ENCODE measurements around the gene PRKCH.

Gene PRKCH

DNA sequence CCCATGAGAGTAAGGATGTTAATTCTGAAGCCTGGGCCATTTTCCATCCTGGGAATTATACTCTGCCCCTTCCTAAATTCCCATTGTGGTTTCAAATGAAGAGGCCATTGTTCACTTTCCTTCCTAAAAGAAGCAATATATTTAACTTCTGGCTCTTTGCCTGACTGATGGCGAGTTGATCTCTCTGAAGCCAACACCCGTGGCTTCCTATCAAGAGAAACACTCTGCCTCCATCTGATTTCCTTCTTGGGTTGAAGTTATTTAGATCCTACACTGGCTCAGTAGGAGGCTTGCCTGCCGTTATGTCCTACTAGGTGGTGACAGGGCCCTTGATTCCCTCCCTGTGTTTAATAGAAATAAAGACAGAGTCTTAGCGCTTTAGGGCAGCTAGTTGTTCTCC lies 97.4 kb downstream of the PRKCH start:
- Mint-ChIP-seq H3K4me3 (no peak overlapping the region), H3K27ac (peak overlapping the region; percentile 90), H3K27me3 (no peaks in the 10 kb centered on the region), H3K9me3 (no peaks in the 10 kb centered on the region), H3K4me1 (ENCODE audit: low read depth) (no peaks in the 10 kb centered on the region), H3K36me3 (ENCODE audit: low read depth) (peaks cover 44% of the 10 kb centered on the region)

DNA sequence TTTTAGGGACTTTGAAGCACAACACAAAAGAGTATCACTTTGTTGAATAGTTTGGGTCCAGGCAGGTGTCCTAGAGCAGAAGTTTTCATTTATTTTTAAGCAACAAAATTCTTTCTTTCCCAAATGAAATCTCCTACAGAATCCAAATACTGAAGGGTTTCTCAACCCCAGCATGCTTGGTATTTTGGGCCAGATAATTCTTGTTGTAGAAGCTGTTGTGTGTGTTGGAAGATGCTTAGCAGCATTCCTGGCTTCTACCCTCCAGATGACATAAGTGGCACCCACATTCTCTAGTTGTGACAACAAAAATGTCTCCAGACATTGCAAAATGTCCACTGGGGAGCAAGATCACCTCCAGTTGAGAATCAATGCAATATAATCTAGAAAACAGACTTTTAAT lies 97.8 kb downstream of the PRKCH start:
- no peaks in the 10 kb centered on the region for H3K9me3 Mint-ChIP-seq
- no peaks in the 10 kb centered on the region for H3K27me3 Mint-ChIP-seq
- H3K36me3 Mint-ChIP-seq (ENCODE audit: low read depth) = peaks cover 49% of the 10 kb centered on the region
- peak overlapping the region; percentile 6 for H3K4me3 Mint-ChIP-seq
- H3K4me1 Mint-ChIP-seq (ENCODE audit: low read depth) = no peaks in the 10 kb centered on the region
- peak overlapping the region; percentile 90 for H3K27ac Mint-ChIP-seq

GRCh38 chr14:61420326-61420725 lies 98.9 kb downstream of the PRKCH start:
- Mint-ChIP-seq H3K27ac (peak overlapping the region; percentile 90), H3K4me3 (peak overlapping the region; percentile 58), H3K36me3 (ENCODE audit: low read depth) (peaks cover 57% of the 10 kb centered on the region), H3K9me3 (no peaks in the 10 kb centered on the region), H3K27me3 (no peaks in the 10 kb centered on the region), H3K4me1 (ENCODE audit: low read depth) (peaks cover 4% of the 10 kb centered on the region)

- H3K4me3 Mint-ChIP-seq = no peak overlapping the region
- H3K36me3 Mint-ChIP-seq (ENCODE audit: low read depth) = peaks cover 63% of the 10 kb centered on the region
- peak overlapping the region; percentile 90 for H3K27ac Mint-ChIP-seq
- peaks cover 4% of the 10 kb centered on the region for H3K9me3 Mint-ChIP-seq
- H3K4me1 Mint-ChIP-seq (ENCODE audit: low read depth) = peaks cover 14% of the 10 kb centered on the region
- H3K27me3 Mint-ChIP-seq = no peaks in the 10 kb centered on the region
Observed at GRCh38 chr14:61421212-61421923, 100.0 kb downstream of the PRKCH start.

DNA sequence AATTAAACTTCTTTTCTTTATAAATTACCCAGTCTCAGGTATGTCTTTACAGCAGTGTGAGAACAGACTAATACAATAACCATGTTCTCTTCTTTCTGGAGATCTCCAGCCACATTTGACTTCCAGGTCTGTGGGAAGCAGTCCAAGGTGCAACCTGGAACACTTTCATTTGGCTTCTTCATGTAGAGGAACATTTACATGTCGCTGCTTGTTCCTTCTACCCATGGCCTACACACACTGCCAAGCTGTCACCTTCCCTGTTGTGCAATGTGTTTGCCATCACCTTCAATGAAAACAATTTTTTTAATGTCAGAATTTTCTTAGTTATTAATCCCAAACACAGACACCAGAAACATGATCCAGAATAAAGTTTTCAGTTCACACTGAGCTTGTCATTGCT lies 104.7 kb downstream of the PRKCH start:
- H3K27ac Mint-ChIP-seq = peak overlapping the region; percentile 83
- peaks cover 60% of the 10 kb centered on the region for H3K4me1 Mint-ChIP-seq (ENCODE audit: low read depth)
- peaks cover 4% of the 10 kb centered on the region for H3K9me3 Mint-ChIP-seq
- H3K27me3 Mint-ChIP-seq = no peaks in the 10 kb centered on the region
- peaks cover 72% of the 10 kb centered on the region for H3K36me3 Mint-ChIP-seq (ENCODE audit: low read depth)
- no peak overlapping the region for H3K4me3 Mint-ChIP-seq

DNA sequence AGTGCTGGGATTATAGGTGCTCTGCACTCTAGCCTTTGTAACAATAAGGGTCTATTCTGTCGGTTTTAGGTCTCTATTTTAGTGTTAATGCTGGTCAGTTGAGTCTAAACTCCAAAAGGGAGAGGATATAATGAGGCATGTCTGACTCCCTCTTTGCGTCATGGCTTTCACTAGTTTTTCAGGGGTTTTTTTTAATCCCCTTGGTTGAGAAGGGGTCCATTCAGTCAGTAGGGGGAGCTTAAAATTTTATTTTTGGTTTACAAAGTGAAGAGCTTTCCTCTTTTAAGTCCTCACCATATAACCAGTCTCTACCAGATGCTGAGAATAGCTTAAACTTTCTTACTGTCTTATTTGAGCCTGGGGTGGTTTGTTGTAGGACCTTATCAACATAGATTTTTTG lies 106.9 kb downstream of the PRKCH start:
- H3K36me3 Mint-ChIP-seq (ENCODE audit: low read depth) = peaks cover 64% of the 10 kb centered on the region
- H3K27ac Mint-ChIP-seq = peak overlapping the region; percentile 69
- H3K4me1 Mint-ChIP-seq (ENCODE audit: low read depth) = peaks cover 82% of the 10 kb centered on the region

GRCh38 chr14:61429316-61429715 lies 107.9 kb downstream of the PRKCH start:
- Mint-ChIP-seq H3K9me3 (peaks cover 4% of the 10 kb centered on the region), H3K36me3 (ENCODE audit: low read depth) (peaks cover 62% of the 10 kb centered on the region), H3K27me3 (no peaks in the 10 kb centered on the region), H3K4me3 (peak overlapping the region; percentile 4), H3K27ac (peak overlapping the region; percentile 69), H3K4me1 (ENCODE audit: low read depth) (peaks cover 93% of the 10 kb centered on the region)

More for the DNA sequence above, 106.9 kb downstream of the PRKCH start:
- Mint-ChIP-seq H3K27me3 (no peaks in the 10 kb centered on the region), H3K4me3 (no peak overlapping the region), H3K9me3 (peaks cover 4% of the 10 kb centered on the region)

DNA sequence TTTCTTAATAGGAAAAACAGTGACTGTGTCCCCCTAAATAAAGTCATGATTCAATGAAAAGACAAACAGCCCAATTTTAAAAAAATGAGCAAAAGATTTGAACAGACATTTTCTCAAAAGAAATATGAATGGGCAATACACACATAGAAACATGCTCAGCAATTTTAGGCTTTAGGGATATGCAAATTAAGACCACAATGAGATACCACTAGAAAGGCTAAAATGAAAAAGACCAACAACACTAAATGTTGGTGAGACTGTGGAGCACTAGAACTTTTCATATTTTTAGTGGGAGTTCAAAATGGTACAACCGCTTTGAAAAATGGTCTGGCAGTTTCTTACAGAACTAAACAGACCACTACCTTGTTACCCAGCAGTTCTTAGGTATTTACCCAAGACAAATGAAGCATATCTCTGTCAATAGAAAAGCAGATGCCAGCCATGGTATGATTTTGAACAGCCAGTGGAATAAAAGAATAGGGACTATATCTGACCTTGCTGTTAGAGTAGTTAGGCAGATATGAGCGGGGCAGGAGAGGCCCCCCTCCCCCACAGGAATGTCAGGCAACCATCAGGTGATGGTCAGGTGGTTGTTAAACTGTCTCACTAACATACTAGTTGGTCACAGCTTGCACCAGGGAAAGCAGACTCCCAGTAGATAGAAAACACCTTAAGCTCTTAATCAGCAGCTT lies 108.8 kb downstream of the PRKCH start:
- H3K27me3 Mint-ChIP-seq = no peaks in the 10 kb centered on the region
- peaks cover 4% of the 10 kb centered on the region for H3K9me3 Mint-ChIP-seq
- peaks cover 61% of the 10 kb centered on the region for H3K36me3 Mint-ChIP-seq (ENCODE audit: low read depth)
- peaks cover 98% of the 10 kb centered on the region for H3K4me1 Mint-ChIP-seq (ENCODE audit: low read depth)
- H3K4me3 Mint-ChIP-seq = peak overlapping the region; percentile 8
- peak overlapping the region; percentile 64 for H3K27ac Mint-ChIP-seq

GRCh38 chr14:61433169-61433568 lies 111.8 kb downstream of the PRKCH start:
- Mint-ChIP-seq H3K9me3 (no peaks in the 10 kb centered on the region), H3K4me3 (peak overlapping the region; percentile 70), H3K27ac (peak overlapping the region; percentile 87), H3K36me3 (ENCODE audit: low read depth) (peaks cover 55% of the 10 kb centered on the region), H3K27me3 (no peaks in the 10 kb centered on the region), H3K4me1 (ENCODE audit: low read depth) (peaks cover 98% of the 10 kb centered on the region)

- Mint-ChIP-seq H3K27me3 (no peaks in the 10 kb centered on the region), H3K9me3 (no peaks in the 10 kb centered on the region), H3K27ac (peak overlapping the region; percentile 87), H3K4me3 (peak overlapping the region; percentile 70), H3K36me3 (ENCODE audit: low read depth) (peaks cover 55% of the 10 kb centered on the region), H3K4me1 (ENCODE audit: low read depth) (peaks cover 98% of the 10 kb centered on the region)
Observed at GRCh38 chr14:61433828-61434227, 112.4 kb downstream of the PRKCH start.

GRCh38 chr14:61434311-61434710 lies 112.9 kb downstream of the PRKCH start:
- peaks cover 60% of the 10 kb centered on the region for H3K36me3 Mint-ChIP-seq (ENCODE audit: low read depth)
- peaks cover 98% of the 10 kb centered on the region for H3K4me1 Mint-ChIP-seq (ENCODE audit: low read depth)
- H3K9me3 Mint-ChIP-seq = no peaks in the 10 kb centered on the region
- H3K27me3 Mint-ChIP-seq = no peaks in the 10 kb centered on the region
- peak overlapping the region; percentile 6 for H3K4me3 Mint-ChIP-seq
- H3K27ac Mint-ChIP-seq = peak overlapping the region; percentile 87

DNA sequence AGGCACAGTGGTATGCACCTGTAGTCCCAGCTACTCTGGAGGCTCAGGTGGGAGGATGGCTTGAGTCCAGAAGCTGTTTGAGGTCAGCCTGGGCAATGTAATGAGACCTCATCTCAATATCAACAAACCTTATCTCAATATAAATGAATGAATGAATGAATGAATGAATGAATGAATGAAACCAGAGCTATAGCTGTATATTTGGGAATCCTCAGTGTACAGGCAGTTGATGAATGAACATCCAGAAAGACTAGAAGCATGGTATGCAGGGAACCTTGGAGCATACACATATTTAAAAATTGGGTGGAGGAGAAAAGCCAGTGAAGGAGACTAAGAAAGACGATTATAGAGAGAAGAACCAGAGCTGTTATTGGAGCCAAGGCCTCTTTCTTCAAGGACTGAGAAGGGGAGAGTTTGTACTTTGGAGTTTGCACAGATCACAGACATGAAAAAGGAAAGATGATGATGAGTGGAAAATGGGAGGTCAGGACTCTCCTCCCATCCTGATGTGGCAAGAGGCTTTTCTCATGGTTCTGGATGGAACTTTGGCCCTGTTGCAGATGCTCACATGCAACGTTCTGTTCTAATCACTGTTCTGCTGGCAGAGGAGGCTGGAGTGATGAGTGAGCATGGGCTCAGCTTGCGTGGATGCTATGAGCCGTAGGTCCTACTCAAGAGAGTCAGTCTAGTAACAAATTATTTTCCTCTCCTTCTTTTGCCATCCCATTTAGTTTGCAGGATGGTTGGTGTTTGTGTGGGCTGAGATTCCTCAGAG lies 114.4 kb downstream of the PRKCH start:
- Mint-ChIP-seq H3K4me1 (ENCODE audit: low read depth) (peaks cover 96% of the 10 kb centered on the region), H3K9me3 (no peaks in the 10 kb centered on the region), H3K4me3 (peak overlapping the region; percentile 6), H3K36me3 (ENCODE audit: low read depth) (peaks cover 56% of the 10 kb centered on the region), H3K27me3 (no peaks in the 10 kb centered on the region), H3K27ac (peak overlapping the region; percentile 78)

DNA sequence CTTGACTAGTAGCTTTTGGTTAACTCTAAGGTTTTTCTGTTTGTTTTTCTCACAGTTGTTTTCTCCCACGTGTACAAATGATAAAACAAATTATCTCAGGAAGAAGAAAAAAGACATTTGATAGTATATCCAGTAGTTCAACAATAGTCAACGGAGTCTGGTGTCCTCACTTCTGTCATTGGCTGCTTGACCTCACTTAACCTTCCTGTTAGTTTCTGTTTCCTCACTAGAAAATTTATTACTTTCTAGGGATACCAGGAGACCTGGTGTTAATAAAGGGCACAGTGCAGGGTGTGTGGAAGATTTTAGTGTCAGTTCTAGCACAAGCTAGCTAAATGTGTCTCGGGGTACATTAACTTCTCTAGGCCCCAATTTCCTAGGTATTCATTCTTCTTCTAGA lies 116.0 kb downstream of the PRKCH start:
- Mint-ChIP-seq H3K27me3 (no peaks in the 10 kb centered on the region), H3K4me1 (ENCODE audit: low read depth) (peaks cover 95% of the 10 kb centered on the region), H3K36me3 (ENCODE audit: low read depth) (peaks cover 48% of the 10 kb centered on the region), H3K27ac (peak overlapping the region; percentile 93), H3K9me3 (no peaks in the 10 kb centered on the region), H3K4me3 (peak overlapping the region; percentile 7)

DNA sequence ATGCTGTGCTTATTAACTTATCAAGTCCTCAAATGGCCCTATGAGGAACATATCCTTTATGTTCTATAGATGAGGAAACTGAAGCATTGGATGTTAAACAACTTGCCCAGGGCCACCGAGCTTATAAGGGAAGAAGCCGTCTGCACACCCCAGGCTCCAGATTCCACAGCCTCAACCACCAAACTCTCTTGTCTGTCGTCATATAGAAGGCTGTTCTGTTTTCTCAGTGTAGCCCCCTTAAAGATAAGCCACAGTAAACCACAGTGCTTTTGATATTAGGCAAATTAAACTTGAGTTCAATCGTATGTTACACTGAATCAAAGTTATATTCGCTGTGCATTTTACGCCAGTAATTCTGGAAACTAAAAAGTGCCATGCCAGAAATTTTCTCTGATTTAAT lies 116.7 kb downstream of the PRKCH start:
- H3K9me3 Mint-ChIP-seq = no peaks in the 10 kb centered on the region
- peaks cover 93% of the 10 kb centered on the region for H3K4me1 Mint-ChIP-seq (ENCODE audit: low read depth)
- H3K4me3 Mint-ChIP-seq = peak overlapping the region; percentile 75
- peak overlapping the region; percentile 93 for H3K27ac Mint-ChIP-seq
- no peaks in the 10 kb centered on the region for H3K27me3 Mint-ChIP-seq
- H3K36me3 Mint-ChIP-seq (ENCODE audit: low read depth) = peaks cover 52% of the 10 kb centered on the region

GRCh38 chr14:61438497-61438859 lies 117.1 kb downstream of the PRKCH start:
- peak overlapping the region; percentile 93 for H3K27ac Mint-ChIP-seq
- peak overlapping the region; percentile 75 for H3K4me3 Mint-ChIP-seq
- peaks cover 47% of the 10 kb centered on the region for H3K36me3 Mint-ChIP-seq (ENCODE audit: low read depth)
- H3K27me3 Mint-ChIP-seq = no peaks in the 10 kb centered on the region
- H3K4me1 Mint-ChIP-seq (ENCODE audit: low read depth) = peaks cover 93% of the 10 kb centered on the region
- H3K9me3 Mint-ChIP-seq = no peaks in the 10 kb centered on the region
